Tibial nerve (tissue), 4 donors: Measurements from ENCODE around the gene BAIAP2L1.

Source experiments
- CTCF ChIP-seq, 5 experiments: fragments of 200-600 bp in 3 of 5; fragments of 450-650 bp in 2 of 5; sonication (generic) in 3 of 5; IDR thresholded peaks; one replicate each; pipeline ENCODE4 v1.5.1; 2016 to 2019; ENCODE audit warnings: antibody characterized with exemption in 5 of 5, mild to moderate bottlenecking in 3 of 5, moderate library complexity in 2 of 5
- EP300 ChIP-seq, 2 donors: sonication (generic); formaldehyde crosslinking; IDR thresholded peaks; one replicate each; pipeline ENCODE4 v1.6.1; 2017; ENCODE audit warnings: antibody characterized with exemption in 2 of 2, mild to moderate bottlenecking in 1 of 2
- POLR2A ChIP-seq, 2 donors: fragments of 450-650 bp; IDR thresholded peaks; one replicate each; pipeline ENCODE4 v1.6.1; 2017; ENCODE audit warnings: antibody characterized with exemption in 2 of 2, mild to moderate bottlenecking in 2 of 2, moderate library complexity in 2 of 2

- TF ChIP-seq EP300 (IDR thresholded peaks at IDR 0.05) = no peak
- TF ChIP-seq CTCF (IDR thresholded peaks at IDR 0.05) = no peak
- TF ChIP-seq POLR2A (IDR thresholded peaks at IDR 0.05) = no peak
Observed at GRCh38 chr7:98414205-98414900, 13.5 kb upstream of the BAIAP2L1 start.
